ENCODE measurements around the gene IFNL4.

- no peak for TF ChIP-seq TAF1 (IDR thresholded peaks at IDR 0.05; ENCODE audit: borderline replicate concordance, insufficient read depth, low read length)
- TF ChIP-seq POLR2AphosphoS5 (IDR thresholded peaks at IDR 0.05; ENCODE audit: low read depth, low read length), result no peak
- no peak for TF ChIP-seq SIN3A (IDR thresholded peaks at IDR 0.05; ENCODE audit: borderline replicate concordance, insufficient read depth, low read length)
- TF ChIP-seq REST (IDR thresholded peaks at IDR 0.05; ENCODE audit: insufficient read depth in 1 of 2, low read depth in 2 of 2, low read length in 2 of 2), result no peak
- TF ChIP-seq FOXP2 (optimal IDR thresholded peaks at IDR 0.05; ENCODE audit: borderline replicate concordance, extremely low read depth, extremely low read length, insufficient read depth), result no peak
Measured at GRCh38 chr19:39296055-39296645, 47.5 kb upstream of the IFNL4 start, which contains the start of gene IFNL1.
